Calu3 (cell line): ENCODE measurements around the gene WDFY2. TPM values are rescaled to one million over a fixed set of nuclear protein-coding genes. Genes with fewer than 3 reads are reported as not detected.

Experiments
- BruUV-seq: library from RNA; stranded (reverse); fragments of 400-500 nt; replicated peaks from 2 replicates; lab custom pipeline; 2021; lab: Mats Ljungman, UMichigan
- CTCF ChIA-PET: fragments of 300-600 bp; sonication (Branson Sonifier 250); formaldehyde crosslinking; loops from one replicate; lab custom pipeline; 2022; ENCODE audit warnings: antibody characterized with exemption; lab: Charles Lee
- DNase-seq: peaks from one replicate; pipeline ENCODE4 v3.0.0; 2022
- H3K27ac Mint-ChIP-seq: one replicate; pipeline ENCODE4 v1.8.0; 2022; ENCODE audit warnings: mixed read lengths; ENCODE audit not compliant: unreplicated experiment
- H3K27me3 Mint-ChIP-seq: one replicate; pipeline ENCODE4 v1.8.0; 2022; ENCODE audit warnings: mixed read lengths; ENCODE audit not compliant: unreplicated experiment
- H3K36me3 Mint-ChIP-seq: one replicate; pipeline ENCODE4 v1.8.0; 2022; ENCODE audit warnings: mild to moderate bottlenecking, moderate library complexity, mixed read lengths; ENCODE audit not compliant: insufficient read depth, unreplicated experiment
- H3K4me1 Mint-ChIP-seq: one replicate; pipeline ENCODE4 v1.8.0; 2022; ENCODE audit warnings: mild to moderate bottlenecking, low read depth, mixed read lengths; ENCODE audit not compliant: unreplicated experiment
- H3K4me3 Mint-ChIP-seq: one replicate; pipeline ENCODE4 v1.8.0; 2022; ENCODE audit warnings: mild to moderate bottlenecking, low read depth, moderate library complexity, mixed read lengths; ENCODE audit not compliant: unreplicated experiment
- H3K9me3 Mint-ChIP-seq: one replicate; pipeline ENCODE4 v1.8.0; 2022; ENCODE audit warnings: low read depth, mixed read lengths; ENCODE audit not compliant: unreplicated experiment
- intact Hi-C: fragments of 100-400 bp; cut with micrococcal nuclease; formaldehyde crosslinking; loops from one replicate; pipeline ENCODE4 v1.10.0; 2022; ENCODE audit not compliant: unreplicated experiment
- total RNA-seq: library from RNA; stranded (reverse); gene quantifications from 2 replicates; pipeline ENCODE4 v1.2.3, GENCODE V29; 2022
- TF ChIP-seq, protein P1 (sequence below): fragments of 200-600 bp; IDR thresholded peaks from one replicate; pipeline ENCODE4 v1.8.0; 2022; ENCODE audit warnings: antibody characterized with exemption; ENCODE audit not compliant: unreplicated experiment

WDFY2 gene
- total RNA-seq, 1 experiment from 2014 or later: 5.9 TPM

DNA sequence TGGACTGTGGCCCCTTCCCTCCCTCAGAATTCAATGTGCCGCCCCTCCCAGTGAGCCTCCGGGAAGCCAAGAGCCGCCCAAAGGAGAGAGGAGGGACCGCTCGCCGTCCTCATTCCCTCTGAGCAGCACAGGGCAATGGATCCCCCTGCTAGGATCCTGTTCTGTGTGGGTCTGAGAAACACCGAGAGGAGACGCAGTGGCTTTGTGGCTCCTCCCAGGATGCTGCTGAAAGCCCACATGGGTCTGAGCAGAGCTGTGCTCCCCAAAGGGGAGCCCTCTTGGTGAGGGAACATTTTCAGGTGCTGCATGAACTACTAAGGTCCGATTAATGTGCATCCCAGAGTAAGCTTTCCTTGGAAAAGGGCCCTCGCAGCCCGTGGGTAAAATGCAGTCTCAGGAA lies 189.3 kb downstream of the WDFY2 start:
- no TSS peak for BruUV-seq
- Mint-ChIP-seq H3K9me3 (no peaks in the 10 kb centered on the region), H3K4me1 (no peaks in the 10 kb centered on the region), H3K4me3 (no peak overlapping the region), H3K36me3 (peaks cover 7% of the 10 kb centered on the region), H3K27me3 (no peaks in the 10 kb centered on the region), H3K27ac (no peak overlapping the region)
- CTCF ChIA-PET: no interaction called here
- intact Hi-C loops: no loop called here
- no peak for DNase-seq
- TF ChIP-seq, protein P1, sequence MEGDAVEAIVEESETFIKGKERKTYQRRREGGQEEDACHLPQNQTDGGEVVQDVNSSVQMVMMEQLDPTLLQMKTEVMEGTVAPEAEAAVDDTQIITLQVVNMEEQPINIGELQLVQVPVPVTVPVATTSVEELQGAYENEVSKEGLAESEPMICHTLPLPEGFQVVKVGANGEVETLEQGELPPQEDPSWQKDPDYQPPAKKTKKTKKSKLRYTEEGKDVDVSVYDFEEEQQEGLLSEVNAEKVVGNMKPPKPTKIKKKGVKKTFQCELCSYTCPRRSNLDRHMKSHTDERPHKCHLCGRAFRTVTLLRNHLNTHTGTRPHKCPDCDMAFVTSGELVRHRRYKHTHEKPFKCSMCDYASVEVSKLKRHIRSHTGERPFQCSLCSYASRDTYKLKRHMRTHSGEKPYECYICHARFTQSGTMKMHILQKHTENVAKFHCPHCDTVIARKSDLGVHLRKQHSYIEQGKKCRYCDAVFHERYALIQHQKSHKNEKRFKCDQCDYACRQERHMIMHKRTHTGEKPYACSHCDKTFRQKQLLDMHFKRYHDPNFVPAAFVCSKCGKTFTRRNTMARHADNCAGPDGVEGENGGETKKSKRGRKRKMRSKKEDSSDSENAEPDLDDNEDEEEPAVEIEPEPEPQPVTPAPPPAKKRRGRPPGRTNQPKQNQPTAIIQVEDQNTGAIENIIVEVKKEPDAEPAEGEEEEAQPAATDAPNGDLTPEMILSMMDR: no peak

DNA sequence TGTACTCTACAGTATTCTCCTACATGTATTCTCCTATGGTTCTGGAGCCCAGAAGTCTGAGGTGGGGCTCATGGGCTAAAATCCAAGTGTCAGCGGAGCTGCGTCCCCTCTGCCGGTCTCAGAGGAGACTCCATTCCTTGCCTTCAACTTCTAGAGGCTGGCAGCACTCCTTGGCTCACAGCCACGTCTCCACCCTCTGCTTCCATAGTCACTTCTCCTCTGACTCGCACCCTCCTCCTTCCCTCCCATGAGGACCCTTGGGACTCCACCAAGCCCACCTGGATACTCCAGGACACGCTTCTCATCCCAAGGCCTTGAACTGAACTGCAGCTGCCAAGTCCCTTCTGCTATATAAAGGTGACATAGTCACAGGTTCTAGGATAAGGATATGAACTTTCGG lies 191.9 kb downstream of the WDFY2 start:
- Mint-ChIP-seq H3K4me1 (no peaks in the 10 kb centered on the region), H3K36me3 (no peaks in the 10 kb centered on the region), H3K9me3 (no peaks in the 10 kb centered on the region), H3K27me3 (no peaks in the 10 kb centered on the region), H3K4me3 (no peak overlapping the region), H3K27ac (no peak overlapping the region)
- intact Hi-C loops: no loop called here
- DNase-seq: no peak
- TF ChIP-seq, protein P1: no peak
- no TSS peak for BruUV-seq
- CTCF ChIA-PET: no interaction called here

DNA sequence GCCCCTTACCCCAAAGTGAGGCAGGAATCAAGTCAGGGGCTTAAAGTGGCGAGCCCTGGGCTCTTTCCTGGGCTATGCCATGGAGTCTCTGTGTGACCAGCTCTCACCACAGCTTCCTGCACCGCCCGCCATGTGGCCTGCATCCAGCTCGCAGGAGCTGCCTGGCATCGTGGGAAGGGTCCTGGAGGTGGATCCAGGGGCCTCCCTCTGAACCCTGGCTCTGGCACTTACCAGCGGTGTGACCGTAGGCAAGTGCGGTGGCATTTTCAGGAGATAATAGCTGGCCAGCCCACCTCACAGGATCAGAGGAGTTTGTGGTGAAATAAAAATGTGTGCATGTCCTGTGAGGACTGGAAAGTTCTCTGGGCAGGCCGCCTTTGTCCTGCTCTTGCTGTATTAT lies 193.7 kb downstream of the WDFY2 start:
- TF ChIP-seq, protein P1: no peak
- no TSS peak for BruUV-seq
- no peak for DNase-seq
- Mint-ChIP-seq H3K27me3 (no peaks in the 10 kb centered on the region), H3K4me3 (no peak overlapping the region), H3K4me1 (peaks cover 7% of the 10 kb centered on the region), H3K27ac (no peak overlapping the region), H3K36me3 (no peaks in the 10 kb centered on the region), H3K9me3 (no peaks in the 10 kb centered on the region)
- intact Hi-C loops: no loop called here
- CTCF ChIA-PET: no interaction called here

DNA sequence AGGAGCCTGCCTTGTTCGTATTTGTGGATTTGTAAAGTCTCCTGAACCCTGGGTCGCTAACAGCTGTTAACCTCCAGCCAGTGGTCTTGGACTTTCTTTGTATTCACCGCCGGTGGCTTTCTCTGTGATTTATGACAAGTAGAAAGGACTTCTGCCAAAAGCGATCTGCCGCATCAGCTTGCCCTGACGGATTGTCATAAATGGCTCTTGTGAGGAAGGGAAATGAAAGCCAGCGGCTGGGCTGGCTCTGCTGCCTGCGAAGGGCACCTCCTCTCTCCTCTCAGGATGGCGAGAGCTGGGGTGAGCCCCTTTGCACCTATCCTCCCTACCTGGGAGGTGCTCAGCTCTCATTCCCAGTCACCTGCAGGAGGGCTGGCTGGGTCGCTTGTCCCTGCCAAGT lies 194.1 kb downstream of the WDFY2 start:
- Mint-ChIP-seq H3K27me3 (no peaks in the 10 kb centered on the region), H3K4me1 (peaks cover 7% of the 10 kb centered on the region), H3K9me3 (no peaks in the 10 kb centered on the region), H3K4me3 (no peak overlapping the region), H3K36me3 (no peaks in the 10 kb centered on the region), H3K27ac (no peak overlapping the region)
- no peak for DNase-seq
- TF ChIP-seq, protein P1: no peak
- intact Hi-C loops: no loop called here
- BruUV-seq: no TSS peak
- CTCF ChIA-PET: no interaction called here
